ENCODE data around the gene BAZ2B.

Gene BAZ2B

GRCh38 chr2:159411460-159411859 is 204.9 kb downstream of the BAZ2B start:
- TF ChIP-seq, protein P1, sequence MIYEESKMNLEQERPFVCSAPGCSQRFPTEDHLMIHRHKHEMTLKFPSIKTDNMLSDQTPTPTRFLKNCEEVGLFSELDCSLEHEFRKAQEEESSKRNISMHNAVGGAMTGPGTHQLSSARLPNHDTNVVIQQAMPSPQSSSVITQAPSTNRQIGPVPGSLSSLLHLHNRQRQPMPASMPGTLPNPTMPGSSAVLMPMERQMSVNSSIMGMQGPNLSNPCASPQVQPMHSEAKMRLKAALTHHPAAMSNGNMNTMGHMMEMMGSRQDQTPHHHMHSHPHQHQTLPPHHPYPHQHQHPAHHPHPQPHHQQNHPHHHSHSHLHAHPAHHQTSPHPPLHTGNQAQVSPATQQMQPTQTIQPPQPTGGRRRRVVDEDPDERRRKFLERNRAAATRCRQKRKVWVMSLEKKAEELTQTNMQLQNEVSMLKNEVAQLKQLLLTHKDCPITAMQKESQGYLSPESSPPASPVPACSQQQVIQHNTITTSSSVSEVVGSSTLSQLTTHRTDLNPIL (CRISPR knock-in tag; IDR thresholded peaks at IDR 0.05; ENCODE audit: low read depth): no peak
- TF ChIP-seq POU6F1 (CRISPR knock-in tag; IDR thresholded peaks at IDR 0.05; ENCODE audit: borderline replicate concordance, low read depth) (no peak), PATZ1 (CRISPR knock-in tag; IDR thresholded peaks at IDR 0.05; ENCODE audit: borderline replicate concordance) (no peak), TCF4 (CRISPR knock-in tag; IDR thresholded peaks at IDR 0.05; ENCODE audit: borderline replicate concordance) (no peak), ISL1 (CRISPR knock-in tag; IDR thresholded peaks at IDR 0.05) (no peak), ZNF565 (CRISPR knock-in tag; conservative IDR thresholded peaks at IDR 0.05; ENCODE audit: low read depth) (no peak), ZFP30 (CRISPR knock-in tag; IDR thresholded peaks at IDR 0.05) (no peak), ARNTL (CRISPR knock-in tag; IDR thresholded peaks at IDR 0.05; ENCODE audit: borderline replicate concordance, low read depth) (no peak), CSDC2 (CRISPR knock-in tag; IDR thresholded peaks at IDR 0.05) (no peak), GLIS3 (CRISPR knock-in tag; IDR thresholded peaks at IDR 0.05) (no peak), OSR1 (CRISPR knock-in tag; IDR thresholded peaks at IDR 0.05) (no peak), ZFP3 (CRISPR knock-in tag; IDR thresholded peaks at IDR 0.05) (no peak), CSRNP3 (CRISPR knock-in tag; IDR thresholded peaks at IDR 0.05) (no peak), RARB (CRISPR knock-in tag; IDR thresholded peaks at IDR 0.05) (no peak), PPARA (CRISPR knock-in tag; IDR thresholded peaks at IDR 0.05; ENCODE audit: borderline replicate concordance) (no peak), ZNF70 (CRISPR knock-in tag; IDR thresholded peaks at IDR 0.05) (no peak), ESRRG (CRISPR knock-in tag; IDR thresholded peaks at IDR 0.05) (no peak), BACH2 (CRISPR knock-in tag; IDR thresholded peaks at IDR 0.05; ENCODE audit: borderline replicate concordance) (no peak)
- TF ChIP-seq, protein P2, sequence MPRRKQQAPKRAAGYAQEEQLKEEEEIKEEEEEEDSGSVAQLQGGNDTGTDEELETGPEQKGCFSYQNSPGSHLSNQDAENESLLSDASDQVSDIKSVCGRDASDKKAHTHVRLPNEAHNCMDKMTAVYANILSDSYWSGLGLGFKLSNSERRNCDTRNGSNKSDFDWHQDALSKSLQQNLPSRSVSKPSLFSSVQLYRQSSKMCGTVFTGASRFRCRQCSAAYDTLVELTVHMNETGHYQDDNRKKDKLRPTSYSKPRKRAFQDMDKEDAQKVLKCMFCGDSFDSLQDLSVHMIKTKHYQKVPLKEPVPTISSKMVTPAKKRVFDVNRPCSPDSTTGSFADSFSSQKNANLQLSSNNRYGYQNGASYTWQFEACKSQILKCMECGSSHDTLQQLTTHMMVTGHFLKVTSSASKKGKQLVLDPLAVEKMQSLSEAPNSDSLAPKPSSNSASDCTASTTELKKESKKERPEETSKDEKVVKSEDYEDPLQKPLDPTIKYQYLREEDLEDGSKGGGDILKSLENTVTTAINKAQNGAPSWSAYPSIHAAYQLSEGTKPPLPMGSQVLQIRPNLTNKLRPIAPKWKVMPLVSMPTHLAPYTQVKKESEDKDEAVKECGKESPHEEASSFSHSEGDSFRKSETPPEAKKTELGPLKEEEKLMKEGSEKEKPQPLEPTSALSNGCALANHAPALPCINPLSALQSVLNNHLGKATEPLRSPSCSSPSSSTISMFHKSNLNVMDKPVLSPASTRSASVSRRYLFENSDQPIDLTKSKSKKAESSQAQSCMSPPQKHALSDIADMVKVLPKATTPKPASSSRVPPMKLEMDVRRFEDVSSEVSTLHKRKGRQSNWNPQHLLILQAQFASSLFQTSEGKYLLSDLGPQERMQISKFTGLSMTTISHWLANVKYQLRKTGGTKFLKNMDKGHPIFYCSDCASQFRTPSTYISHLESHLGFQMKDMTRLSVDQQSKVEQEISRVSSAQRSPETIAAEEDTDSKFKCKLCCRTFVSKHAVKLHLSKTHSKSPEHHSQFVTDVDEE (CRISPR knock-in tag; IDR thresholded peaks at IDR 0.05): no peak
- no peak for ATAC-seq

- no peak for ATAC-seq
- no peak for TF ChIP-seq CSDC2 (CRISPR knock-in tag; IDR thresholded peaks at IDR 0.05)
- no peak for TF ChIP-seq PPARA (CRISPR knock-in tag; IDR thresholded peaks at IDR 0.05; ENCODE audit: borderline replicate concordance)
- TF ChIP-seq PATZ1 (CRISPR knock-in tag; IDR thresholded peaks at IDR 0.05; ENCODE audit: borderline replicate concordance): no peak
- no peak for TF ChIP-seq GLIS3 (CRISPR knock-in tag; IDR thresholded peaks at IDR 0.05)
- no peak for TF ChIP-seq ESRRG (CRISPR knock-in tag; IDR thresholded peaks at IDR 0.05)
- no peak for TF ChIP-seq CSRNP3 (CRISPR knock-in tag; IDR thresholded peaks at IDR 0.05)
- TF ChIP-seq, protein P2 (CRISPR knock-in tag; IDR thresholded peaks at IDR 0.05): no peak
- TF ChIP-seq POU6F1 (CRISPR knock-in tag; IDR thresholded peaks at IDR 0.05; ENCODE audit: borderline replicate concordance, low read depth): no peak
- no peak for TF ChIP-seq ZFP3 (CRISPR knock-in tag; IDR thresholded peaks at IDR 0.05)
- no peak for TF ChIP-seq RARB (CRISPR knock-in tag; IDR thresholded peaks at IDR 0.05)
- TF ChIP-seq ISL1 (CRISPR knock-in tag; IDR thresholded peaks at IDR 0.05): no peak
- no peak for TF ChIP-seq ZC3H10 (CRISPR knock-in tag; IDR thresholded peaks at IDR 0.05)
- no peak for TF ChIP-seq ZNF8 (CRISPR knock-in tag; IDR thresholded peaks at IDR 0.05)
Observed at GRCh38 chr2:159410276-159410675, 206.1 kb downstream of the BAZ2B start.

Measured in SK-N-SH treated with all-trans-retinoic acid at 6 μM for 48 hours (cell line).